GM21717 (cell line): ENCODE measurements around the gene CDYL2.
"Not testable (repeated sequence)": the region's sequence is repeated elsewhere in the genome, so short reads cannot be mapped to it uniquely, and the experiment has no call there.

Experiments
- ATAC-seq: cut with Tn5 transposase; IDR thresholded peaks from one replicate; pipeline ENCODE4 v1.9.1; 2021; ENCODE audit warnings: mild to moderate bottlenecking, moderate library complexity; ENCODE audit not compliant: unreplicated experiment

Gene CDYL2

DNA sequence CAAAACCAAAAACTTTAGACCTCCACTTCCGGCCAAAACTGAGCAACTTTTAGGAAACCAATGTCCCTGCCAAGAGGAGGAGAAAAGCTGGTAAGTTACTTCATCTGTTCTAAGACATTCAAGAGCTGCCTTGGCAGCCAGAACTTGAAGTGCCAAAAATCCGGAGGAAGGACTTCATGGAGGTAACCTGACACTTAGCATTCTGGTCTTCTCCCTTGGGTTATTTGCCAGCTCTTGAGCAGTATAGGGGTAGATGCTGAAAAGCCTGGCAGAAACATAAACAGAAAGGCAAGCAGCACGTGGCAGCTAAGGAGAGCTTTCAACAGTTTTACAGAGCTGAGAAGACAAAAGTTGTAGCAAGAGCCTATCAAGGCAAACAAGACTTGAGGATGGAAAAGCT, 53.2 kb downstream of the CDYL2 start:
- no peak for ATAC-seq

DNA sequence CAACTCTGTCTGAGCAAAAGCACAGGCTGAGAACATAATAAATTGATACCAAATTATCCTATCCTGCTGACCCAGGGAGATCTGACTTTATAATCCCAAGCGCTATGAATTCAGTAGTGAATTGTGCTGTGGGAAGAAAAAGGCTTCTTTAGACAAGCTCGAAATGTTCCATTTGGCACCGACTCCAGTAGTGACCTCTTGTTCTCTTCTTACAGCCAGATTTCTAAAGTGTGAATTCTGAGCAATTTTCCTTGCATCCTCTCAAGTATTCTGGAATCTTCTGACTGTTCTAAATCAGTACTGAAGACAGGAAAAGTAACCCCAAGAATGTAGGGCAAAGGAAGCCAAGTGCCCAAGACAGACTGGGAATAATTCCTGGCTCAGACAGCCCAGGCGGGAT, 58.2 kb downstream of the CDYL2 start:
- ATAC-seq, result no peak

DNA sequence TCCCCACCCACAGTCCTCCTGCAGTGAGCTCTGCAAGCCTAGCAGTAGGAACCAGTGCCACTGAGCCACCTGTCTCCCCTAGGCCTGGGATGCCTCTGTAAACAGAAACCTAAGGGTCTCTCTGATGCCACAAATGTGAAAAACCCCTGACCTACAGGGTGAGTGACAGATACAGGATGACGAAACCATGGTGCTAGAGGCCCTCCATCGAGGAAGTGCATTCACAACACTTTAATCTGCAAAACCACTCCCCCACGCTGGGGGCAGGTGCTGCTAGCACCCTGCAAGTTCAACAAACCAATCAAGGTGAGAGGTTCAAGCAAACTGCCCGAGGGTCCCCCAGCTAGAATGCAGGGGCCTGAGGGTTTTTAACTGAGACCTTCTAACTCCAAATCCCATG, 59.5 kb downstream of the CDYL2 start:
- ATAC-seq, result no peak

DNA sequence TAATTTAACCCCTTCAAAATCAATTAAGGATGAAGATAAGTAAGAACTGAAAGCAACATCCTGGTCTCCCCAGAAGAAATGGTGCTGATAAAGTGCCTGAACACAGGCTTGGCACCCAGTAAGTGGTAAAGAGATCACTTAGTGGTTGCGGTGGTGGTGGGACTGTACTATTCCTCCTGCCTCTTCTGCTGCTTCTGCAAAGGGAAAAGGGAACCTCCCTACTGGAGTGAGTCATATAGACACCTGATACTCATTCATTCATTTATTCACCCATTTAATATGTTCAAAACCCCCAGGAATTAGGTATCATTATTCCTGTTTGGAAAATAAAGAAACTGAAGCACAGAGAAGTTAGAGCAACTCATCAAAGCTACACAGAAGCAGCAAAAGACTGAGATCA, 60.6 kb downstream of the CDYL2 start:
- ATAC-seq, result no peak

DNA sequence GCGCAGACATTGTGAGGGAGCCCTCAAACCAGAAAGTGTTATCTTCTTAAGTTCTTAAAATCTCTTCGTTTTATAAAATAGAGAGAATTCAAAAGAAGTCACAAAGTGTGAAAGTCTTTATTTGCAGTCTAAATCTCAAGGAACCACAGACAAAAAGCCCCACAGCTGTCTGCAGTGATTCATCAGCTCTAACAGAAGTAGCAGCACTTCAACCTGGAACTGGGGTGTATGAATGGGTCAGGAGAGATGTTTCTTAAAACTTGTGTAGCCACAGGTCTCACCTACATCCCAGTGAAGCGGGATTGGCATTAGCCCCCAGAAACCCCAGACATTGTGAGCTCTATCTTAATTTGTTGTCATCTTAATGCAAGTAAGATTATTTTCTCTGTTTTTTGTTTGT, 61.1 kb downstream of the CDYL2 start:
- ATAC-seq, result no peak

DNA sequence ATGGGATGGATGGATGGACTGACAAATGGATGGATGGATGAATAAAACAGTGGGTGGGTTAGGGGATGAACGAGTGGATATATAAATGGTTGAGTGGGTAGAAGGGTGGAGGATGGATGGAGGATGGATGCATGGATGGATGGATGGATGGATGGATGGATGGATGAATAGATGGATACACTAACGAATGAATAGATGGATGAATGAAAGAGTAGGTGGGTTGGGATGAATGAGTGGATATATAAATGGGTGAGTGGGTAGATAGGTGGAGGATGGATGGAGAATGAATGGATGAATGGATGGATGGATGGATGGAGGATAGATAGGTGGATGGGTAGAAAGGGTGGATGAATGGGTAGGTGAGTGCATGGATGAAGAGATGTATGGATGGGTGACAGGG, 62.1 kb downstream of the CDYL2 start:
- ATAC-seq, result no peak

DNA sequence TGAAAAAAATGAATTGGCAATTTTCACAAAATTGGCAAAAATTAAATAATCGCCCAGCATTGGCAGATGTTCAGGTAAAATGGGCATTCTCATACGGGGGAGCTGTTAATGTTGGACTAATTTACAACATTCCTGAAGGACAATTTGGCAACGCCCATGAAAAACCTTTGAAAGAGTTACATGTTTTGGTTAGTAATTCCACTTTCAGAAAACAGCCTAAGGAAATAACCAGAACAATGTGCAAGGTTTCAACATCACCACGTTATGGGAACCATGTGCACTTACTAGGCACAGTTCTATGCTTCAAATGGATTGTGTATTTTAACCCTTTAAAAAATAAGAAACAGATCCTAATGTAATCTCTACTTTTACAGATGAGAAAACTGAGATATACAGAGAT, 62.7 kb downstream of the CDYL2 start:
- ATAC-seq, result no peak

DNA sequence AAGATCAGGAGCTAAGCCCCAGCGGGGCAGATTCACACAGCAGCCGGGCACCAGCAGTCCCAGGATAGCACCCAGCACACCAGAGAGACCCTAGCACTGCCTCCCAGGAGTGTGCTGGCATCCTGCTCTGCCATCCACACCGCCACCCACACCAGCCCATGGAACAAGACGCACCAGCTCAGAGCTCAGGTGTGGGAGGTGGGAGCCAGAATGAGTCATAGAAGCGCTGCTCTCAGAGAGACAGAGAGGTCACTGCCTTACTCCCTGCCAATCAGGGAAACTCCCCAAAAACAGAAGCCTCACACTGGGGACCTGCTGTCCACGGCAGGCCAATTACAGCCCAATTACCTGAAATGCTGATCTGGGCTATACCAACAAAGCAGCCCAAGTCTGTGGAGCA, 64.9 kb downstream of the CDYL2 start:
- ATAC-seq, result no peak

DNA sequence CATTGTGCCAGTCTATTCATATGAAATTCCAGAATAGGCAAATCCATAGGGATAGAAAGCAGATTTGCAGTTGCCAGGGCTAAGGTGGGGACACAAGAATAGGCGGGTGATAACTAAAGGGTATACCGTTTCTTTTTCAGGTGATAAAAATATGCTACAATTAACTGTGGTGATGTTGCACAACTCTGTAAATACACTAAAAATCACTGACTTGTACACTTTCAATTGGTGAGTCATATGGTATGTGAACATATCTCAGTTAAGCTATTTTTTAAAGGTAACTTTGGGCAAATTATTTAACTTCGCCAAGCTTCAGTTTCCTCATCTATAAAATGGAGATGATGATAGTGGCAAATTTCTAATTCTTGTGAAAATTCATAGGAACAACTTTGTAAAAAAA, 65.9 kb downstream of the CDYL2 start:
- ATAC-seq, result no peak

DNA sequence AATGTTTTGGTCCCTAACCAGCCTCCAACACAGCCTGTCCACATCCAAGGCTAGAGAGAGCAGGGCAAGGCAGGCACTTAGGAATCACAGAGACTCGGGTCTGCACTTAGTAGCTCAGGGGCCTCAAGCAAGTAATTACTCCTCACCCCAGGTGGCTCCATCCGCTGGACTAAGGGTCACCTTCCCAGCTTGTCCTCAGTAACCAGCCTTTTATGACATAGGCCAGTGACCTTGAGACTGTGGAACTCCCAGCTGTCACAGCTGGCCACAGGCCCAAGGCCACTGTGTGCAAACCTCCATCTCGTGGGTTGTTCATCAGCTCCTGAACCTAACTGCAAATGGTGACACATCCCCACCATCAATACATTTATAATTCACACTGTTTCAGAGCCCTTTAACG, 68.6 kb downstream of the CDYL2 start:
- no peak for ATAC-seq

DNA sequence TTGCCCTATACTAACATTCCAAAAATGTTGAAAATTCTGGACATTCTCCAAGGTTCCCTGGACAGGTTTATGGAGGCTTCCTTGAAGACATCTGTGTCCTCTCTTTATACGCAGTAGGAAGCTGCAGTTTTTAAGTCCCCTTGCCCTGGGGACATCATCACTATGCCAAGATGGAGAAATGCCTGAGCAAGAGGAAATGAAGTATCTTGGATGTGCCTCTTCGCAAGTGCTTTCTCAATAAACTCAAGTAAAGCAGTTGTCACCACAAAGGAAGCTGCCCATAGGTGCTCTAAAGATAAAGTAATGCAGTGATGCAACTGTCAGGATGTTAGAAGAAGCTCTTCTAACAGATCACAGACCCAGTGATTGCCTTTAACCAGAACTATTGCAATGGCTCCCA, 71.0 kb downstream of the CDYL2 start:
- ATAC-seq, result no peak

DNA sequence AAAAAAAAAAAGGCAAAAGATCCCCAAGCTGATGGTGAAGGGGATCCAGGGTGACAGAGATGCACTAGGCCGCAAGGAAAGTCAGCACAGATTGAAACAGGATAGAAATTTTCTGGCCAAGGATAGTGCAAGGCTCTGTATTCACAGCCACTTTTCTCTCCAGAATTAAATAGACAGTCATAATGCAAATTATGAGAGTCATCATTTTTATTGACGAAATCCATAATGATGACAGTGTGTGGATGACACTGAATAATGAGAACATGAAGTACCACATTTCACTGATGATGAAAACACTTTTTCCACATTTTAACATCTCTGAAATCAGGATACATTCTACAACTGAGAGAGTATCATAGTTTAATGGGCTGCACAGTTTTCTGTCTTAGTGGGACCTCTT, 72.5 kb downstream of the CDYL2 start:
- no peak for ATAC-seq

DNA sequence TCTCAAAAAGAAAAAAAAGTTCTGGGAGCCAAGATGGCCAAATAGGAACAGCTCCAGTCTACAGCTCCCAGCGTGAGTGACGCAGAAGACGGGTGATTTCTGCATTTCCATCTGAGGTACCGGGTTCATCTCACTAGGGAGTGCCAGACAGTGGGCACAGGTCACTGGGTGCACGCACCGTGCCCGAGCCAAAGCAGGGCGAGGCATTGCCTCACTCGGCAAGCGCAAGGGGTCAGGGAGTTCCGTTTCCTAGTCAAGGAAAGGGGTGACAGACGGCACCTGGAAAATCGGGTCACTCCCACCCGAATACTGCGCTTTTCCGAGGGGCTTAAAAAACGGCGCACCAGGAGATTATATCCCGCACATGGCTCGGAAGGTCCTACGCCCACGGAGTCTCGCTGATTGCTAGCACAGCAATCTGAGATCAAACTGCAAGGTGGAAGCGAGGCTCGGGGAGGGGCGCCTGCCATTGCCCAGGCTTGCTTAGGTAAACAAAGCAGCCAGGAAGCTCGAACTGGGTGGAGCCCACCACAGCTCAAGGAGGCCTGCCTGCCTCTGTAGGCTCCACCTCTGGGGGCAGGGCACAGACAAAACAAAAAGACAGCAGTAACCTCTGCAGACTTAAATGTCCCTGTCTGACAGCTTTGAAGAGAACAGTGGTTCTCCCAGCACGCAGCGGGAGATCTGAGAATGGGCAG, 77.2 kb downstream of the CDYL2 start:
- not testable (repeated sequence) for ATAC-seq

DNA sequence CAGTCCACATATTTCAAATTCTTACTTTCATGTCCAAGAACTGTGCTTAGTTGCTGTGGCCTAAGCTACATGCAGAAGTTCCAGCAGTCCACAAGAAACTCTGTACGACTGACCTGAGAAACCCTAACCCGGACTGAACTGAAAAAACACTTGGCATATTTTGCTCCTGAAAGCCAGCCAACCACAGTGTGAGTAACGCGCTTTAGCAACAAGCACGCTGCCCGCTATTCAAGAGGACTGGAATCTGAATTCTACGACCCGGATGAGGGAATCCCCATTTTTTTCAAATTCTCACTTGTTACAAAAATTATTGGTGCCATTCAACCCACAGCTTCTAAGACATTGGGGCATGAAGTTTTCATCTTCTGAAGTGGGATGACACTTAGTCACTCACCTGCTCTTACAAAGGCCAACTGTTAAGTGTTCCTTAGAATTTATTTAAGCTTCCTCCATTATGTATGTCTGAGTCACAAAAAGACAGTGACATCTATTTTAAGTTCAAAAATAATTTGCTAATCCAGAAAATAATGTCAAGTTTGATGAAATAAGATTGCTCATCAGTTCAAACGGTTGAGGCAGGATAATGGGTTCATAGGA, 78.7 kb downstream of the CDYL2 start:
- no peak for ATAC-seq

DNA sequence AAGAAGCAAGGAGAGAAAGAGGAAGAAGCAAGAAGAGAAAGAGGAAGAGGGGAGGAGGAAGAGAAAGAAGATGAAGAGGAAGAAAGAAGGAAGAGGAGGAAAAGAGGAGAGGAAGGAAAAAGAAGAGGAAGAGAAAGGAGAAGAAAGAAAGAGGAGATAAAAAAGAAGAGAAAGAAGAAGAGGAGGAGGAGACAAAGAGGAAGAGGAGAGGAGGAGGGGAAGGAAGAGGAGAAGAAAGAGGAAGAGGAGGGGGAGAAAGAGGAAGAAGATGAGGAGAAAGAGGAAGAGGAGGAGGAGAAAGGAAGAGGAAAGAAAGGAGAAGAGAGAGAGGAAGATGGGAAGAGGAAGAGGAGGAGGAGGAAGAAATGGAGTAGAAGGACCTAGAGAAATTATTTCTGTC, 80.4 kb downstream of the CDYL2 start:
- ATAC-seq, result no peak

DNA sequence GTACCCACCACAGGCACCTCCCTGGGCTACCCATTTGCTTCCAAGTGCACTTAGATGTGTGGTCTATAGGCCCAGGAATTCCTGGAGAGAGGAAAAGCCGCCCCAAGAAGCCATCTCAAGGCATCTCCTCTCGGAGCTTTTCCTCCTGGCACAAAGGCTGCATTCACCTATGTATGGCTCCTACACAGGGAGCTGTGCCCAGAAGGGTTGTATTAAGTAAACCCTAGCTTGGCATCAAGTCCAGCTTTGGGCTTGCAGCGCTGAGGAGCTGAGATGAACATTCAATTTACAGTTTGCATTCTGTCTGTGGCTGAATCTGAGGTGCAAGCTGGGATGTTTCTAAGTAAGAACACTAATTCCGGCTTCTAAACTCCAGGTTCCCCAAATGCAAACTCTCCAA, 81.3 kb downstream of the CDYL2 start:
- no peak for ATAC-seq

DNA sequence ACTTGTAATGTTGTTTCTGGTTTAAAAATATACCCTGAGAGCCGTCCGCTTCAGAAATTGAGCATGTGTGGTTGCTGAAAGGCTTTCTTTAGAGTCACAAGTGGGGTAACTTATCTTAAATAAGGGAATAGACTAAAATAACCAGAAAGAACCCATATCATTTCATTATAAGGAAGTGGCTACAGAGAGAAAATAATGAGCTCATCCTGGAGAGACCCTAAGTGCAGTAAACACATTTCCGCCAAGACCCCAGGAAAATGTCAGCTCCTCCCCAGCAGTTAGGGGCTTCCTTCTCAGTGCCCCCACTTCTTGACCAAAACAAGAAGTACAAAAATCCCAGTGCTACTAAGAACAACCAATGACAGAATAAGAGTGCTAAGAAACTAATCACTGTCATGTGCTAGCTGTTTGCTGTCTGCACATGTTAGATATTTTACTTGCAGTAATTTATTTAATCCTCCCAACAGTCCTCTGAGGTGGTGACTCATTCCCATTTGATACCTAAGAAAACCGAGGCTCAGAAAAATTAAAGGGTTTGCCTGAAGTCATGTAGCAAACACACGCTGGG, 83.5 kb downstream of the CDYL2 start:
- ATAC-seq, result peak; percentile 44

DNA sequence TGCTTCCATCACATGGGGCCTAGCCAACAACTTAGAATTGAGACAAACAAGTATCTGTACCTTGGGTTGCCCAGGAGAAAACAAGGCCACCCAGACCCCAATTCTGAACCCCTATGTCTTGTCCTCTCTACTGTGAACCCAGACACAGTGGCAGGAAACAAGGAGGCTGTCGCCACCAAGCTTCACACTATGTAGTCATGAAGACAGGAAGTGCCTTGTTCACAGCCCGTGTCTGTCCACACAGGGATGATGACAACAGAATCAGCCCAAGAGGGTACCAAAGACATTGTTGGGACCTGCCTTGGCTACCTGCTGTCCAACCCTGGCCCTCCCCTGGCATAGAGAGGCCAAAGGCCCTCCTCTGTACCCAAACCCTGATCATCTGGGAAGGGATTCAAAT, 84.8 kb downstream of the CDYL2 start:
- ATAC-seq, result peak; percentile 55

DNA sequence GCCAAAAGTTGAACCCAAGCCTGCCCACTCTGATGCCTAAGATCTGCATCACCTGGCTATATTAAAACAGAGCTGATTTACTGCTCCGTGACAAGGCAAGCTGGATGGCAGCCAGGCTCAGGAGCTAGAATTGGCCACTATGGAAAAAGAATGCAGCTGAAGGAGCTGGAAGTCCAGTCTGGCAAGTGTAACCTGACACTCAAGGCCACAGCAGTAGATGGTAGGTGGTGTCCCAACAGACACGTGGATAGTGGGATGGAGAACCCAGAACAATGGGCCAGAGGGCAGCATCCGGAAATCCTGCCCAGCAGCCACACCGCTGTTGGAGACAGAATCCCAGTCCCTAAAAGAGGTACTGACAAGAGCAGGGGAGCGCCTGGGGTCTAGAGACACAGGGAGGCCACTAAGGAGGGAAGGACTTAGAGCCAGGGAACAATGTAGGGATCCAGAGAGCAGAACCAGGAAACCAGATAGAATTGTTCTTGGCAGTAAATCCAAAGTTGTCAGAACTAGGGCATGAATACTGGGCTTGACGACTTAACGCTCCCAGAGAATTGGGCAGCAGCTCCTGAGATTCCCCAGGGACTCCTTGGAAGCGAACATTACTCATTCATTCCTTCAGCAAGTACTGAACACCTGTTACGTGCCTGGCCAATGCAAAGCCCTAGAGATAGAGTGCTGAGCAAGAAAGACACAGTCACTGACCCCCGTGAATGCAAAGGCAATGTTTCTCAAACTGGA, 85.7 kb downstream of the CDYL2 start:
- no peak for ATAC-seq

DNA sequence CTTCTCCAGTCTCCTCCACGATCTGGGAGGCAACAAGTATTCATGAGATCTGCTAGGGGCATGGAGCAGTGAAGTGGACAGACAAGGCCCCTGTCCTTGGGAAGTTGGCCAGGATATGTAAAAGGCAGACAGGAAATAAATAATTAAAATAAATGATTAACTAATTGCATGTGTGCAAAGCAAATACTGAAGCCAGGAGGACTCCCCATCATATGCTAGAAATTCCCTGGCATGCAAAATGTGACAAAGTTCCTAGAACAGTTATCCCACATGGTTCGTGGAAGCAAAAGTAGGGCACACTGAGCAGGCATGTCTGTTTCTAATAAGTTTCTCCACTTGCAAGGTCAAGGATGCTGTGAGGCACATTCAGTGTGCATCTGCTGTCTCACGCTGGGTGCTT, 86.8 kb downstream of the CDYL2 start:
- ATAC-seq, result no peak

DNA sequence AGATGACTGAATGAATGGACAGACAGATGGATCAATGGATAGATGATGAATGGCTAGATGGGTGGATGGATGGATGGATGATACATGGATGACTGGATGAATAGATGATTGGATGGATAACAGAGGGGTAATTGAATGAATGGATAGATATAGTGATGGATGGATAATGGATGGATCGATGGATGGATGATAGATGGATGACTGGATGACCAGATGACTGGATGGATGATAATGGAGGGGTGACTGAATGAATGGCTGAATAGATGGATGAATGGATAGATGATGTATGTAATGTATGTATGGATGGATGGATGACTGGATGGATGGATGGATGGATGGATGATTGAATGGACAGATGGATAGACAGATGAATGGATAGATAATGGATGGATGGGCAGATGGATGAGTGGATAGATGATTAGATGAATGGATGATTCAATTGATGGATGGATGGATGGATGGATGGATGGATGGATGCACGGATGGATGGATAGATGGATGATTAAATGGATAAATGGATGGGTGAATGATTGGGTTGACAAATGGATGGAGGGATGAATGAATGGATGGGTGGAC, 87.7 kb downstream of the CDYL2 start:
- no peak for ATAC-seq

DNA sequence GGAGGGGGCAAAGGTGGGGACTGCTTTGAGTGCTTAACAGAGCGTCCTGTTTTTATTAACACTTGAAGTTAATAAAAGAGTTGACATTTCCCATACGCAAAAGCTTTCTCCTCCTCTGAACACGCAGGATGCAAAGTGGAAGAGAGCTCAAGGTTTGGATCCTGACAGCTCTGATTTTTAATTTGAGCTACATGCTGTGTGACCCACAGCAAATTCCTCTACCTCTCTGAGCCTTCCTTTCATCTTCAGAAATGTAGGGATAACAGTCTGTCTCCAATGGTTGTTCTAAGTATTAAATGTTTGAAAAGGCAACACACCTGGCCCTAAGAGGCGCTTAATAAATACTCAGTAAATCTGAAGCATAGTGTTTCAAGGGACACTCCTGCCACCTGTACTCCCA, 93.0 kb downstream of the CDYL2 start:
- ATAC-seq, result no peak
